Common myeloid progenitor, CD34-positive (primary cell): Measurements from ENCODE around the gene ST7.
A peak's percentile ranks its signal among the peaks of the same experiment; 100 is the strongest.
"Not testable (repeated sequence)": the region's sequence is repeated elsewhere in the genome, so short reads cannot be mapped to it uniquely, and the experiment has no call there.

ENCODE experiments used
- CTCF ChIA-PET: fragments of 350-600 bp; sonication (Branson Sonifier 250); formaldehyde crosslinking; loops from one replicate; lab custom pipeline; 2021; ENCODE audit warnings: antibody characterized with exemption; lab: Charles Lee
- POLR2A ChIA-PET: fragments of 350-600 bp; sonication (Branson Sonifier 250); formaldehyde crosslinking; loops from one replicate; lab custom pipeline; 2021; ENCODE audit warnings: antibody characterized with exemption; lab: Charles Lee
- DNase-seq, 3 donors: peaks; one replicate each; pipeline versions ENCODE4 v3.0.0 to v3.0.0-alpha.2; 2013
- H3K27ac ChIP-seq, 2 experiments: 1 replicate in 1 of 2; 2 replicates in 1 of 2; pipeline ENCODE4 v1.7.0; 2013; ENCODE audit warnings: inconsistent platforms in 2 of 2, low read length in 2 of 2, mild to moderate bottlenecking in 2 of 2, low read depth in 1 of 2, moderate library complexity in 1 of 2; ENCODE audit not compliant: severe bottlenecking in 2 of 2, insufficient read depth in 1 of 2, poor library complexity in 1 of 2
- H3K27me3 ChIP-seq, 5 experiments: replicated peaks in 2 of 5; 1 replicate in 3 of 5; 2 replicates in 2 of 5; pipeline versions ENCODE4 v1.6.1 to v1.7.0; 2013; ENCODE audit warnings: low read length in 4 of 5, mild to moderate bottlenecking in 2 of 5, moderate library complexity in 2 of 5, inconsistent platforms in 1 of 5; ENCODE audit not compliant: insufficient read depth in 5 of 5, control insufficient read depth in 4 of 5
- H3K36me3 ChIP-seq, 4 experiments: 1 replicate in 2 of 4; 2 replicates in 2 of 4; pipeline versions ENCODE4 v1.6.1 to v1.7.0; 2013; ENCODE audit warnings: low read length in 3 of 4, control low read depth in 1 of 4, mild to moderate bottlenecking in 1 of 4; ENCODE audit not compliant: control insufficient read depth in 4 of 4, insufficient read depth in 4 of 4
- H3K4me1 ChIP-seq, 4 experiments: 1 replicate in 3 of 4; 2 replicates in 1 of 4; pipeline versions ENCODE4 v1.6.1 to v1.7.1; 2013; ENCODE audit warnings: low read length in 3 of 4, mild to moderate bottlenecking in 3 of 4, control low read depth in 1 of 4, inconsistent platforms in 1 of 4, moderate library complexity in 1 of 4; ENCODE audit not compliant: control insufficient read depth in 4 of 4, insufficient read depth in 4 of 4; ENCODE audit errors: control extremely low read depth in 1 of 4
- H3K4me3 ChIP-seq, 7 experiments: 1 replicate in 4 of 7; 2 replicates in 3 of 7; pipeline versions ENCODE4 v1.5.1 to v1.7.0; 2013; ENCODE audit warnings: mild to moderate bottlenecking in 7 of 7, low read length in 6 of 7, moderate library complexity in 6 of 7, inconsistent platforms in 2 of 7, low read depth in 2 of 7, control low read depth in 1 of 7; ENCODE audit not compliant: insufficient read depth in 4 of 7, control insufficient read depth in 1 of 7; ENCODE audit errors: extremely low read depth in 1 of 7
- H3K9me3 ChIP-seq, 5 experiments: 1 replicate in 4 of 5; 2 replicates in 1 of 5; pipeline versions ENCODE4 v1.6.1 to v1.7.1; 2013; ENCODE audit warnings: low read length in 4 of 5, mild to moderate bottlenecking in 2 of 5, inconsistent platforms in 1 of 5, low read depth in 1 of 5, moderate library complexity in 1 of 5; ENCODE audit not compliant: control insufficient read depth in 4 of 5, insufficient read depth in 2 of 5; ENCODE audit errors: control extremely low read depth in 1 of 5
- WGBS: methylation state at CpG from one replicate; pipeline ENCODE4 v1.1.5; 2013; ENCODE audit not compliant: insufficient coverage; 5-methylcytosine and 5-hydroxymethylcytosine counted together

Gene ST7

DNA sequence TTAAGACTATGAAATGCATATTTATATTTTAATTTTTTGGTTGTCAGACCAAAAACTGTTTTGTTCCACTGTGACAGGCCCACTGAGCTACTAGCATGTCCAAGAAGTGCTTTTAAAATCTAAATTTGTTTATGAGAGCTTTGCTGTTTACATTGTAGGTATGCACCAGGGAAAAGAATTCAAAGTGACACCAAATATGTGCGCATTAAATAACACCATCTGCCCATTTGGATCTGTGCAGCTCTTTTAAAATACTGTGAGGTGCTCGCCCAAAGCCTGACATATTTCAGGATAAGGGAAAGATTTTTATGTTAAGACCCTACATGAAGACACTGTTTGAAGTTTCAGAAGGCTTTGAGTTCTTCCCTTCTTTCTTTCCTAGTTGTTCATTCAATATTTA is 162.9 kb downstream of the ST7 start:
- Histone ChIP-seq H3K27ac (no peak overlapping the region), H3K4me1 (peaks cover 5 to 11% (median 6%) of the 10 kb centered on the region in 4 experiments), H3K4me3 (no peak overlapping the region), H3K27me3 (no peaks in the 10 kb centered on the region), H3K9me3 (no peaks in the 10 kb centered on the region), H3K36me3 (peaks cover 0 to 6% (median 2%) of the 10 kb centered on the region in 4 experiments)
- 100% methylated on average over 2 of the region's 2 CpGs for WGBS
- CTCF ChIA-PET = interaction anchor here (0.8 to 14.1 kb wide), 6 partner anchors 11 to 185 kb away, joined by 3 to 278 read pairs (median 6); no protein-coding TSS in a partner anchor
- no peak for DNase-seq
- POLR2A ChIA-PET = no interaction called here

DNA sequence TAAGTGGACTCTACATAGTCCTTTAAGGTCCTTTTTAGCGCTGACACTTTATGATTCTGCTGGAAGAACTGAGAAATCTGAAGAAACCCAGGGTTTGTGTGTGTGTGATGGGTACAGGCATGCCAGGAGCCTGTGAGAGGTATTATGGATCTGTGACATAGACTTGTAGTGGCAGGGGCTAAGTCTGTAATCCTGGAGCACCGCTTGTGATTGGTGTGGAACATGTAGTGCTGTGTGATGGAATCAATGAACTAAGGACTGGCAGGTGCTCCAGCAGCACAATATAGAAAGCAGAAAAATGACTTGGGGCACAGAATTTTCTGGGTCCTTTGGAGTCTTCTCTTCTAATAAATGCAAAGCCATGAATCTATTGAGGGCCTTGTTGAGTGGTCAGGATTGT is 163.9 kb downstream of the ST7 start:
- no peaks in the 10 kb centered on the region for H3K27me3 ChIP-seq
- ChIA-PET CTCF (interaction anchor here (0.8 to 14.1 kb wide), 4 partner anchors 10 to 186 kb away, joined by 3 to 278 read pairs (median 84); no protein-coding TSS in a partner anchor), POLR2A (no interaction called here)
- H3K27ac ChIP-seq = no peak overlapping the region
- WGBS = 100% methylated on average over 1 of the region's 2 CpGs
- peaks cover 0 to 5% (median 2%) of the 10 kb centered on the region in 4 experiments for H3K4me1 ChIP-seq
- no peaks in the 10 kb centered on the region for H3K9me3 ChIP-seq
- no peak for DNase-seq
- H3K4me3 ChIP-seq = no peak overlapping the region
- H3K36me3 ChIP-seq = peaks cover 0 to 6% (median 2%) of the 10 kb centered on the region in 4 experiments

DNA sequence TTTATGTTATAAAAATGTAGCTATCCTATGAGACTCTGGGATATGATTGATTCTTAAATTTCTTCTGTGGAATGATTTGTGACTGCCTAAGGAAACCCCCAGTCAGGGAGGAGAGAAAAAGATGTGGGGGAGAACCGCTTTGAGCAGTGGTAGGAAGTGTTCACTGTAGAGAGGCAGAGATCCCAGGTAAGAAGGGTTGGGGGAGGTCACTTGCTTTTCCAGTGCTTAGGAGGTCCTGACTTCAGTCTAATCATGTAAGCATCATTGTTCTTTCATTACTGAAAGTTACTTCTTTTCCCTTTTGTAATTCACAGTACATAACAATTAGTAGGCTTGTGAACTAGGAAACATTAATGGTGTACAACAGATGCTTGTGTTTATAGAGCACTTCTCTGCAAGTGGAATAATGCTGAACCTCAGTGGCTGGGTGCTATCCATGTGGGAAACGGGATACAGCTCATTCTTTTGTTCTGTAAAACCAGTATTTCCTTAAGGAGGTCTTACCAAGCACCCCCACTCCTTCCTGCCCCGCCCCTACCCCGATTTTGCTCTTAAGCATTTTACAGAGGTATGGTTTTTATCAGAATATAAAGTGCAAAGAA is 165.4 kb downstream of the ST7 start:
- H3K9me3 ChIP-seq = no peaks in the 10 kb centered on the region
- H3K27ac ChIP-seq = no peak overlapping the region
- CTCF ChIA-PET = interaction anchor here (0.8 to 14.1 kb wide), 14 partner anchors 9 to 1035 kb away, joined by 3 to 278 read pairs (median 4); no protein-coding TSS in a partner anchor
- H3K27me3 ChIP-seq = no peaks in the 10 kb centered on the region
- no peak for DNase-seq
- 57% methylated on average over 2 of the region's 4 CpGs for WGBS
- no peak overlapping the region for H3K4me3 ChIP-seq
- H3K36me3 ChIP-seq = peaks cover 0 to 6% (median 2%) of the 10 kb centered on the region in 4 experiments
- H3K4me1 ChIP-seq = peaks cover 0 to 3% (median under 1%) of the 10 kb centered on the region in 4 experiments
- POLR2A ChIA-PET = no interaction called here

DNA sequence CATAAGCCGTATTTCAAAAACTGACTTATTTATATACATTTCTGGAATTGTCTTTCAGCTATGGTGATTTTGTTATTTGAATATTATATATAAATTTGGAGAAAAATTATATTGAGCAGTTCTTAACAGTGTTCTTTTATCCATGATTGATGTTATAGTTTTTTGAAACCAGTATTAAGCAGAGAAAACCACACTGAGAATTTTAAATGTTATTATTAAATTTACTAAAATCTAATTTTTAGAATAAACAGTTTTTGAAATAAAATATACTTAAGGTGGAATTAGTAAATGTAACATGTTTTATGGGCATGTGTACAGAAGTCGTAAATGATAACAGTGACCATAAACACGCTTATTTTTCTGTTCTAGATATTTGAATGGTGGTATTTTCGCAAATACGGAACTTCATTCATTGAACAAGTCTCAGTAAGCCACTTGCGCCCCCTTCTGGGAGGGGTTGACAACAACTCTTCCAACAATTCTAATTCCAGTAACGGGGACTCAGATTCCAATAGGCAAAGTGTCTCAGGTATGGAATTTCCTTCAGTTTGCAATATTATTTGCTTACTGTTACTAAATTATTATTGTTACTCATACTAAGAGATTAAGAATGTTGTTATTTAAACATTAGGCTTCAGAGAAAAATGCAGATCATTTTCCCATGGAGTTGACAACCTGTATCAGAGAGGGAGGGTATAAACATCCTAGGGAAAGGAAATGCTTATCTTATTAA is 166.1 kb downstream of the ST7 start:
- CTCF ChIA-PET = interaction anchor here (0.8 to 14.1 kb wide), 14 partner anchors 8 to 195 kb away, joined by 3 to 278 read pairs (median 4); no protein-coding TSS in a partner anchor
- Histone ChIP-seq H3K36me3 (peaks cover 0 to 6% (median 2%) of the 10 kb centered on the region in 4 experiments), H3K4me3 (no peak overlapping the region), H3K27ac (no peak overlapping the region), H3K27me3 (no peaks in the 10 kb centered on the region), H3K4me1 (peaks cover 0 to 4% (median 1%) of the 10 kb centered on the region in 4 experiments), H3K9me3 (no peaks in the 10 kb centered on the region)
- POLR2A ChIA-PET = no interaction called here
- peak; percentile 77 to 89 (median 85) for DNase-seq
- 0% methylated on average over 1 of the region's 7 CpGs for WGBS

DNA sequence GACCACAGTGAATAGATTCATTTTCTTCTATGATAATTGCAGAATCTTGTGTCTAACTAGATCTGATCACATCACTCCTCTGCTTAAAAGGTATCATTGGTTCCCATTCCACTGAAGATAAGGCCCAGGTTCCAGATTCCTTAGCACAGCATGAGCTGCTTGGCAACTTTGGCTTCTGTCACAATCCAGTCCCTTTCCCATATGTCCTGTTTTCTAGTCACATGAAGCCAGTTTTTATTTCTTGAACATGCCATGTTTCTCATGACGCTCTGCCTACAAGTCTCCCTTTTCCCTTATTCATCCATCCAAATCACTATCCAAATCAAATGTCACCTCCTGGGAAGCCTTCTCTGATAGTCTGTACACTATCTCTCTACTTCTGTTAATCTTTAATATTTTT is 167.0 kb downstream of the ST7 start:
- H3K27ac ChIP-seq, POLR2A ChIA-PET, H3K27me3 ChIP-seq, H3K36me3 ChIP-seq, H3K9me3 ChIP-seq, H3K4me3 ChIP-seq, DNase-seq: not testable (repeated sequence)
- CTCF ChIA-PET = interaction anchor here (0.9 to 14.1 kb wide), 11 partner anchors 9 to 196 kb away, joined by 3 to 278 read pairs (median 4); no protein-coding TSS in a partner anchor
- WGBS = 90% methylated on average over 1 of the region's 1 CpG
- peaks cover 0 to 11% (median 7%) of the 10 kb centered on the region in 4 experiments for H3K4me1 ChIP-seq

DNA sequence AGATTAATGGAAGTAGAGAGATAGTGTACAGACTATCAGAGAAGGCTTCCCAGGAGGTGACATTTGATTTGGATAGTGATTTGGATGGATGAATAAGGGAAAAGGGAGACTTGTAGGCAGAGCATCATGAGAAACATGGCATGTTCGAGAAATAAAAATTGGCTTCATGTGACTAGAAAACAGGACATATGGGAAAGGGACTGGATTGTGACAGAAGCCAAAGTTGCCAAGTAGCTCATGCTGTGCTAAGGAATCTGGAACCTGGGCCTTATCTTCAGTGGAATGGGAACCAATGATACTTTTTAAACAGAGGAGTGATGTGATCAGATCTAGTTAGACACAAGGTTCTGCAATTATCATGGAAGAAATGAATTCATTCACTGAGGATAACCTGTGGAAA is 168.7 kb downstream of the ST7 start:
- H3K9me3 ChIP-seq, H3K36me3 ChIP-seq, POLR2A ChIA-PET, H3K4me3 ChIP-seq, H3K27ac ChIP-seq, H3K27me3 ChIP-seq, DNase-seq: not testable (repeated sequence)
- CTCF ChIA-PET = interaction anchor here (1.0 to 14.1 kb wide), 9 partner anchors 11 to 202 kb away, joined by 3 to 278 read pairs (median 4); no protein-coding TSS in a partner anchor
- H3K4me1 ChIP-seq = peaks cover 0 to 11% (median 7%) of the 10 kb centered on the region in 4 experiments
- WGBS = 80% methylated on average over 1 of the region's 1 CpG
